ENCODE results near the gene C1orf122.

GRCh38 chr1:37794372-37795339, 12.9 kb upstream of the C1orf122 start:
- TF ChIP-seq SP1 (IDR thresholded peaks at IDR 0.05) = no peak
- TF ChIP-seq FOXA1 (IDR thresholded peaks at IDR 0.05) = no peak
